Measurements from ENCODE around the gene IFNB1.
A peak's percentile ranks its signal among the peaks of the same experiment; 100 is the strongest.

The IFNB1 gene

DNA sequence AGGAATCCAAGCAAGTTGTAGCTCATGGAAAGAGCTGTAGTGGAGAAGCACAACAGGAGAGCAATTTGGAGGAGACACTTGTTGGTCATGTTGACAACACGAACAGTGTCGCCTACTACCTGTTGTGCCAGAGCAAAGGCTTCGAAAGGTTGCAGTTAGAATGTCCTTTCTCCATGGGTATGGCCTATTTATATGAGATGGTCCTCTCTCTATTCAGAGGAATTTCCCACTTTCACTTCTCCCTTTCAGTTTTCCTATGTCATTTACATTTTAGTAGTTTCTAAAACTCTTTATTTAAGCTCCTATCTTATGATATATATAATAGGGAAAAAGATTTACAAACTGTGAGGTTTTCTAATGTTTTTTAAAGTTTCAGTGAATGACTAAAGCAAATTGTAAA, at the start of gene IFNB1:
Gene IFNB1 (minus strand): TSS at position 162 of the 400 bp plus-strand sequence. CDS start 73 bp downstream, at position 89.
- Mint-ChIP-seq H3K4me3 (no peak within 1 kb of the TSS), H3K36me3 (ENCODE audit: low read depth) (no peaks in the 10 kb centered on the region), H3K27ac (no peak within 1 kb of the TSS), H3K27me3 (ENCODE audit: low read depth) (peaks cover 15% of the 10 kb centered on the region), H3K4me1 (ENCODE audit: low read depth) (peaks cover 21% of the 10 kb centered on the region), H3K9me3 (peaks cover 4% of the 10 kb centered on the region)

DNA sequence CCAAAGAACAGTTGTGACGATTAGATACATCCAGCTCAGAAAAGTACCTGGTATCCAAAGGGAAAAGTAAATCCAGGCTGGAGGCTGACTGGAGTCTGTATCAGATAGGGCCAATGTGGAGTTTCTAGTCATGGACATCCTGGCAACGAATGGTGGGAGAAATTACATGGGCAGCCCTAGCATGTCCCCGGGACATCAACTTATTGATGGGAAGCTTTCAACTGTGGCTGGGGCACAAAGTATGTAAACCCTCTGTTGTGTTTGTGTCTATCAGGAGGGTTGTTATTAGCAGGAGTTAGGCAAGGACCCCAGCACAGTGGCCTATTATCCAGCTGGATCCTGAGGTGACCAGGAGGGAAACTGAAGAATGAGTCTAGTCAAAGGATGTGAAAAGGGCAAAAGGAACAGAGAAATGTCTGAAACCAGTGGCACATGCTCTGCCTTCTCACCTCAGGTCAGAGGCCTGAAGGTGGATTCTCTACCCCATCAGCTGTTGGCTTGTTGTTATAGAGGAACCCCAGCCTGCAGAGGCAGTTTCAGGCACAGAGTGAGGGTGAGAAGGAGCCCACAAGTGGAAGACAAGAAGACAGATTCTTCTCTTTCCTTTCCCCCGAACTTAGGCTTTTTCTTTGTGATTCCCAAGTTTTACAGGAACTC, 44.0 kb upstream of the IFNB1 start:
- Mint-ChIP-seq H3K36me3 (ENCODE audit: low read depth) (no peaks in the 10 kb centered on the region), H3K27ac (no peak overlapping the region), H3K27me3 (ENCODE audit: low read depth) (peaks cover 45% of the 10 kb centered on the region), H3K9me3 (peaks cover 5% of the 10 kb centered on the region), H3K4me3 (no peak overlapping the region), H3K4me1 (ENCODE audit: low read depth) (no peaks in the 10 kb centered on the region)

- H3K9me3 Mint-ChIP-seq: no peaks in the 10 kb centered on the region
- peaks cover 44% of the 10 kb centered on the region for H3K27me3 Mint-ChIP-seq (ENCODE audit: low read depth)
- no peak overlapping the region for H3K4me3 Mint-ChIP-seq
- no peaks in the 10 kb centered on the region for H3K4me1 Mint-ChIP-seq (ENCODE audit: low read depth)
- H3K27ac Mint-ChIP-seq: no peak overlapping the region
- no peaks in the 10 kb centered on the region for H3K36me3 Mint-ChIP-seq (ENCODE audit: low read depth)
Observed at GRCh38 chr9:21121079-21121478, 43.3 kb upstream of the IFNB1 start.

- no peaks in the 10 kb centered on the region for H3K4me1 Mint-ChIP-seq (ENCODE audit: low read depth)
- no peaks in the 10 kb centered on the region for H3K36me3 Mint-ChIP-seq (ENCODE audit: low read depth)
- no peaks in the 10 kb centered on the region for H3K9me3 Mint-ChIP-seq
- H3K27ac Mint-ChIP-seq: no peak overlapping the region
- no peak overlapping the region for H3K4me3 Mint-ChIP-seq
- H3K27me3 Mint-ChIP-seq (ENCODE audit: low read depth): peaks cover 42% of the 10 kb centered on the region
Observed at GRCh38 chr9:21119093-21119770, 41.5 kb upstream of the IFNB1 start.

DNA sequence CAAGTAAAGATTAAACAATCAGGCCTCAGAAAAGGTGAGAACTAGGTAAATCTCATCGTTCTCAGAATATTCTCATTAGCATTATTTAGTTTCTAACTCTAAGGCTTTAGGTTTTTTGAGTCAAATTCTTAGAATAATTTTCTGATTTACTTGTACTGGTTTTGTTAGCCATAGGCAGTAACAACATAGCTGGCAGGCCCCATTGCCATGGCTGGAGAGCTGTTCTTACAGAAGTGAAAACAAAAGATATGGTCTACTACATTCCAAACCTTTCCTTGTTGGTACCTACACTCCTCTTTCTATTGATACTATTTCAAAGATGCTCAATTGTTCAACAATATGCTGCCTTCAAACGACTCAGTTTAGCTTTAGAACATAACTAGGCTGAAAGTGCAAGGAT, 36.6 kb upstream of the IFNB1 start:
- peaks cover 39% of the 10 kb centered on the region for H3K27me3 Mint-ChIP-seq (ENCODE audit: low read depth)
- no peaks in the 10 kb centered on the region for H3K9me3 Mint-ChIP-seq
- H3K36me3 Mint-ChIP-seq (ENCODE audit: low read depth): no peaks in the 10 kb centered on the region
- no peaks in the 10 kb centered on the region for H3K4me1 Mint-ChIP-seq (ENCODE audit: low read depth)
- H3K4me3 Mint-ChIP-seq: no peak overlapping the region
- H3K27ac Mint-ChIP-seq: no peak overlapping the region

DNA sequence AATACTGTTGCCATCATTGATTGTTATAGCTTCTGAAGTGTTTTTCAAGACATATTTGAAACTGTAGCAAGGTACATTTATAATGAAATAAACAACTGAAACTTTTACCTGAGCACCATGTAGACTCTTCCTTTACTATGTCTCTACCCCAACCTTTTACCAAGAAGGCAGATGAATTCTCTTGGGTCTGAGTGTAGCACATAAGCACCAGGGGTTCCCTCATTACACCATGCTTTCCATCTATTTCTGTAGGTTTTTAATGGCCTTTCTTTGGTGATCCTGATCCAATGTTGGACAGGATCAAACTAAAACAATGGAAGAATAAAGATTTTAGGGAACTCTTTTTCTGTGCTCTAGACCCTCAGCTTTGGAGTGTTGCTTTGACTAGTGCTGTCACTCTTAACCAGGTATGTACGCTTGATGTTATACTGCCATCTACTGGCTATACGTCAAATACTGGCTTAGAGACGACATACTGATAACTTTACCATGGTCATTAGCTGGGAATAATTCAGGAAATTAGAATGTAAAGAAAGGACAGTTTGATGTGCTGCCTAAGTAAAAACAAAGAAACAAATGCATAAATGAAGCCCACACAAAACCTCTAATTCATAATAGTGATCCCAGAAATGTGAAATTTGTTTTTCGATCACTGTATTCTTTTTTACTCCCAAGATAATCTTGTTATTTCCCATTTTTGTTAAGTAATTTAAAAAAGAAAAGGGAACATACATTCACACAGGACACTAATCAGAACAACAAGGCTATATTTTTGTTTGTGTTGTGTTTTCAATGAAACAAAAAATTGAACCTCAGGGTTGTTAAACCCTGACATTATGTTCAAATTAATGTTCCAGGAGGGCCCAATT, 33.2 kb upstream of the IFNB1 start:
- Mint-ChIP-seq H3K27ac (no peak overlapping the region), H3K9me3 (no peaks in the 10 kb centered on the region), H3K4me1 (ENCODE audit: low read depth) (no peaks in the 10 kb centered on the region), H3K4me3 (no peak overlapping the region), H3K27me3 (ENCODE audit: low read depth) (peaks cover 16% of the 10 kb centered on the region), H3K36me3 (ENCODE audit: low read depth) (no peaks in the 10 kb centered on the region)

DNA sequence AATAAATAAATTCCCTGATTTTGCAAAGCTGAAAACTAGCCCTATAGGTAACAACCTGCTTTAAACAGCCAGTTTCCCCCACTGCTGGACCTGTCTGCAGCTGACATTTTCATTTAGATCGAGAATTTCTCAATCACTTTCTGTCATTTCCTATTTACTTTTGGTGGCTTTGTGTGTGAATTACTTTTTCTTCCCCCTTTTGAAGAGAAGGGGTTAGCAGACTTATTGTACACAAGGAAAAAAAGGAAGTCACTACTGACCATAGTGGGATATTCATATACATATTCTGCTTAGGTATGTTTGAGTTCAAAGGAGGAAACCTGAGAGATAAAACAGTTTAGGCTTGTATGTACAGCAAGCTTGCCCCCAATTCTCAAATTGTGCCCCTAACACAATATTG, 27.0 kb upstream of the IFNB1 start:
- H3K27me3 Mint-ChIP-seq (ENCODE audit: low read depth): peaks cover 5% of the 10 kb centered on the region
- no peak overlapping the region for H3K4me3 Mint-ChIP-seq
- H3K36me3 Mint-ChIP-seq (ENCODE audit: low read depth): no peaks in the 10 kb centered on the region
- no peaks in the 10 kb centered on the region for H3K9me3 Mint-ChIP-seq
- H3K4me1 Mint-ChIP-seq (ENCODE audit: low read depth): peaks cover 3% of the 10 kb centered on the region
- H3K27ac Mint-ChIP-seq: no peak overlapping the region

- no peaks in the 10 kb centered on the region for H3K9me3 Mint-ChIP-seq
- peaks cover 5% of the 10 kb centered on the region for H3K27me3 Mint-ChIP-seq (ENCODE audit: low read depth)
- H3K27ac Mint-ChIP-seq: no peak overlapping the region
- H3K36me3 Mint-ChIP-seq (ENCODE audit: low read depth): no peaks in the 10 kb centered on the region
- H3K4me3 Mint-ChIP-seq: no peak overlapping the region
- peaks cover 5% of the 10 kb centered on the region for H3K4me1 Mint-ChIP-seq (ENCODE audit: low read depth)
Observed at GRCh38 chr9:21102305-21102704, 24.6 kb upstream of the IFNB1 start.

DNA sequence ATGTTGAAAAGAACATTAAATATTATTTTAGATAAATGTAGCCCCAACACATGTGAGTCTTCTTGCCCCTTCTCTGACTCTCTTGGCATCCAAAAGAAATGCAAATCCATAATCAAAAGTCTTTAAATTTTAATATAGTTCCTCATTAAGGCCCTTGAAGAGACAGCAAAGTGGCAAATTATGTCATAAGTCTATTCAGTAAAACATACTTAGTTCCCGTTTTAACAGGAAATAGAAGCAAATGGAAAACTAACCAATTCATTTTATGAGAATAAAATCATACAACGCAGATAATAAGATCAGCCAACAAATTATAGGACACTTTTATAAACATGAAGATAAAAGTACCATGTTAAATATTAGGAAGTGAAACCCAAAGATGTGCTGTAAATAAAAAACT, 20.1 kb upstream of the IFNB1 start:
- Mint-ChIP-seq H3K36me3 (ENCODE audit: low read depth) (no peaks in the 10 kb centered on the region), H3K27ac (no peak overlapping the region), H3K9me3 (no peaks in the 10 kb centered on the region), H3K4me3 (no peak overlapping the region), H3K4me1 (ENCODE audit: low read depth) (peaks cover 22% of the 10 kb centered on the region), H3K27me3 (ENCODE audit: low read depth) (peaks cover 5% of the 10 kb centered on the region)

GRCh38 chr9:21096901-21097255, 19.1 kb upstream of the IFNB1 start:
- no peaks in the 10 kb centered on the region for H3K9me3 Mint-ChIP-seq
- H3K27ac Mint-ChIP-seq: peak overlapping the region; percentile 69
- peak overlapping the region; percentile 61 for H3K4me3 Mint-ChIP-seq
- H3K27me3 Mint-ChIP-seq (ENCODE audit: low read depth): no peaks in the 10 kb centered on the region
- no peaks in the 10 kb centered on the region for H3K36me3 Mint-ChIP-seq (ENCODE audit: low read depth)
- peaks cover 26% of the 10 kb centered on the region for H3K4me1 Mint-ChIP-seq (ENCODE audit: low read depth)

- peak overlapping the region; percentile 61 for H3K4me3 Mint-ChIP-seq
- H3K27me3 Mint-ChIP-seq (ENCODE audit: low read depth): no peaks in the 10 kb centered on the region
- no peaks in the 10 kb centered on the region for H3K9me3 Mint-ChIP-seq
- peak overlapping the region; percentile 69 for H3K27ac Mint-ChIP-seq
- peaks cover 28% of the 10 kb centered on the region for H3K4me1 Mint-ChIP-seq (ENCODE audit: low read depth)
- no peaks in the 10 kb centered on the region for H3K36me3 Mint-ChIP-seq (ENCODE audit: low read depth)
Observed at GRCh38 chr9:21096172-21096900, 18.6 kb upstream of the IFNB1 start.

- Mint-ChIP-seq H3K4me1 (ENCODE audit: low read depth) (peaks cover 29% of the 10 kb centered on the region), H3K4me3 (no peak overlapping the region), H3K27me3 (ENCODE audit: low read depth) (no peaks in the 10 kb centered on the region), H3K9me3 (no peaks in the 10 kb centered on the region), H3K27ac (no peak overlapping the region), H3K36me3 (ENCODE audit: low read depth) (no peaks in the 10 kb centered on the region)
Observed at GRCh38 chr9:21095561-21095960, 17.8 kb upstream of the IFNB1 start.

- no peak overlapping the region for H3K4me3 Mint-ChIP-seq
- no peak overlapping the region for H3K27ac Mint-ChIP-seq
- no peaks in the 10 kb centered on the region for H3K9me3 Mint-ChIP-seq
- H3K27me3 Mint-ChIP-seq (ENCODE audit: low read depth): no peaks in the 10 kb centered on the region
- no peaks in the 10 kb centered on the region for H3K36me3 Mint-ChIP-seq (ENCODE audit: low read depth)
- peaks cover 15% of the 10 kb centered on the region for H3K4me1 Mint-ChIP-seq (ENCODE audit: low read depth)
Observed at GRCh38 chr9:21086538-21086937, 8.8 kb upstream of the IFNB1 start.

- Mint-ChIP-seq H3K27me3 (ENCODE audit: low read depth) (no peaks in the 10 kb centered on the region), H3K4me3 (no peak overlapping the region), H3K36me3 (ENCODE audit: low read depth) (no peaks in the 10 kb centered on the region), H3K9me3 (no peaks in the 10 kb centered on the region), H3K4me1 (ENCODE audit: low read depth) (peaks cover 21% of the 10 kb centered on the region), H3K27ac (no peak overlapping the region)
Observed at GRCh38 chr9:21085005-21085404, 7.3 kb upstream of the IFNB1 start.

All from T-helper 1 cell treated with Interleukin-12 subunit alpha and Interleukin-12 subunit beta and Interleukin-4 antibody, amounts not matched to agents 30 μg/mL and 1 μg/mL, for 36 hours (primary cell).